ENCODE results near the gene SLC27A4.

GRCh38 chr9:128342971-128343680 lies 2.8 kb downstream of the SLC27A4 start:
- no peak for TF ChIP-seq POLR2A (IDR thresholded peaks at IDR 0.05; ENCODE audit: low read depth, low read length)
- TF ChIP-seq POLR2AphosphoS5 (IDR thresholded peaks at IDR 0.05; ENCODE audit: low read depth, low read length) = no peak
